Neuronal stem cell (in vitro differentiated cells): ENCODE data around the gene SLC9A6.

Experiments used
- DNase-seq: peaks from one replicate; pipeline ENCODE4 v3.0.0-alpha.2; 2013; ENCODE audit warnings: low spot score
- H2AFZ ChIP-seq: one replicate; pipeline ENCODE4 v1.6.1; 2013; ENCODE audit warnings: mild to moderate bottlenecking, low read length, inconsistent platforms
- H2AK5ac ChIP-seq: 2 replicates; pipeline ENCODE4 v1.6.1; 2013; ENCODE audit warnings: low read depth, mild to moderate bottlenecking, inconsistent platforms, low read length, moderate library complexity, mixed read lengths
- H2BK120ac ChIP-seq: 2 replicates; pipeline ENCODE4 v1.6.1; 2013; ENCODE audit warnings: low read depth, mild to moderate bottlenecking, inconsistent platforms, low read length, moderate library complexity, mixed read lengths
- H2BK12ac ChIP-seq: one replicate; pipeline ENCODE4 v1.6.1; 2013; ENCODE audit warnings: low read length, inconsistent platforms
- H2BK15ac ChIP-seq: 2 replicates; pipeline ENCODE4 v1.6.1; 2013; ENCODE audit warnings: mild to moderate bottlenecking, low read length, inconsistent platforms, mixed read lengths
- H2BK5ac ChIP-seq: one replicate; pipeline ENCODE4 v1.6.1; 2013; ENCODE audit warnings: inconsistent platforms, mild to moderate bottlenecking, low read length, moderate library complexity
- H3K14ac ChIP-seq: one replicate; pipeline ENCODE4 v1.6.1; 2013; ENCODE audit warnings: low read length, inconsistent platforms
- H3K18ac ChIP-seq: 2 replicates; pipeline ENCODE4 v1.6.1; 2013; ENCODE audit warnings: low read length, inconsistent platforms
- H3K23ac ChIP-seq: 2 replicates; pipeline ENCODE4 v1.6.1; 2013; ENCODE audit warnings: low read depth, mild to moderate bottlenecking, mixed read lengths, low read length, inconsistent platforms; ENCODE audit not compliant: poor library complexity
- H3K27ac ChIP-seq: replicated peaks from 3 replicates; pipeline ENCODE4 v1.5.1; 2013; ENCODE audit warnings: low read length, inconsistent platforms
- H3K27me3 ChIP-seq, 3 experiments: 2 replicates each; pipeline ENCODE4 v1.6.1; 2013; ENCODE audit warnings: low read length in 3 of 3, mild to moderate bottlenecking in 2 of 3, inconsistent platforms in 1 of 3, low read depth in 1 of 3, mixed read lengths in 1 of 3, moderate library complexity in 1 of 3; ENCODE audit not compliant: control insufficient read depth in 3 of 3, insufficient read depth in 3 of 3
- H3K36me3 ChIP-seq, 2 donors: replicated peaks in 1 of 2; 2 replicates each; pipeline ENCODE4 v1.6.1; 2013; ENCODE audit warnings: low read length in 2 of 2; ENCODE audit not compliant: control insufficient read depth in 2 of 2, insufficient read depth in 2 of 2
- H3K4ac ChIP-seq: 2 replicates; pipeline ENCODE4 v1.6.1; 2013; ENCODE audit warnings: inconsistent platforms, mild to moderate bottlenecking, low read length, moderate library complexity
- H3K4me1 ChIP-seq, 2 donors: 1 replicate in 1 of 2; 2 replicates in 1 of 2; pipeline ENCODE4 v1.6.1; 2013; ENCODE audit warnings: low read length in 2 of 2, low read depth in 1 of 2; ENCODE audit not compliant: control insufficient read depth in 2 of 2, insufficient read depth in 1 of 2
- H3K4me2 ChIP-seq: one replicate; pipeline ENCODE4 v1.6.1; 2013; ENCODE audit warnings: mild to moderate bottlenecking, low read length, inconsistent platforms; ENCODE audit not compliant: insufficient read depth, poor library complexity, severe bottlenecking
- H3K4me3 ChIP-seq, 2 donors: 2 replicates each; pipeline ENCODE4 v1.5.1; 2013; ENCODE audit warnings: low read length in 2 of 2, mild to moderate bottlenecking in 2 of 2, inconsistent platforms in 1 of 2, moderate library complexity in 1 of 2
- H3K79me1 ChIP-seq: one replicate; pipeline ENCODE4 v1.6.1; 2013; ENCODE audit warnings: low read depth, mild to moderate bottlenecking, inconsistent platforms, low read length, moderate library complexity
- H3K9ac ChIP-seq: one replicate; pipeline ENCODE4 v1.6.1; 2013; ENCODE audit warnings: mild to moderate bottlenecking, low read depth, low read length, inconsistent platforms; ENCODE audit not compliant: poor library complexity
- H3K9me3 ChIP-seq, 2 donors: replicated peaks in 1 of 2; 2 replicates each; pipeline versions ENCODE3 to v1.6.1; 2013; ENCODE audit warnings: low read length in 2 of 2, mild to moderate bottlenecking in 2 of 2, inconsistent platforms in 1 of 2, low read depth in 1 of 2, mixed read lengths in 1 of 2, moderate library complexity in 1 of 2; ENCODE audit not compliant: control insufficient read depth in 2 of 2, insufficient read depth in 1 of 2
- H4K8ac ChIP-seq: one replicate; pipeline ENCODE4 v1.6.1; 2013; ENCODE audit warnings: low read depth, mild to moderate bottlenecking, inconsistent platforms, low read length, moderate library complexity
- H4K91ac ChIP-seq: one replicate; pipeline ENCODE4 v1.6.1; 2013; ENCODE audit warnings: low read length, low read depth, mild to moderate bottlenecking, inconsistent platforms; ENCODE audit not compliant: poor library complexity
- WGBS, 2 donors: extraction: QIAGEN DNeasy Blood & Tissue Kit; methylation state at CpG; one replicate each; pipeline ENCODE4 v1.1.7; 2013; ENCODE audit warnings: missing lambda C conversion rate in 2 of 2, mixed read lengths in 1 of 2; ENCODE audit not compliant: insufficient read length in 2 of 2, insufficient replicate concordance in 1 of 2; ENCODE audit errors: extremely low coverage in 2 of 2; 5-methylcytosine and 5-hydroxymethylcytosine counted together

The SLC9A6 gene

DNA sequence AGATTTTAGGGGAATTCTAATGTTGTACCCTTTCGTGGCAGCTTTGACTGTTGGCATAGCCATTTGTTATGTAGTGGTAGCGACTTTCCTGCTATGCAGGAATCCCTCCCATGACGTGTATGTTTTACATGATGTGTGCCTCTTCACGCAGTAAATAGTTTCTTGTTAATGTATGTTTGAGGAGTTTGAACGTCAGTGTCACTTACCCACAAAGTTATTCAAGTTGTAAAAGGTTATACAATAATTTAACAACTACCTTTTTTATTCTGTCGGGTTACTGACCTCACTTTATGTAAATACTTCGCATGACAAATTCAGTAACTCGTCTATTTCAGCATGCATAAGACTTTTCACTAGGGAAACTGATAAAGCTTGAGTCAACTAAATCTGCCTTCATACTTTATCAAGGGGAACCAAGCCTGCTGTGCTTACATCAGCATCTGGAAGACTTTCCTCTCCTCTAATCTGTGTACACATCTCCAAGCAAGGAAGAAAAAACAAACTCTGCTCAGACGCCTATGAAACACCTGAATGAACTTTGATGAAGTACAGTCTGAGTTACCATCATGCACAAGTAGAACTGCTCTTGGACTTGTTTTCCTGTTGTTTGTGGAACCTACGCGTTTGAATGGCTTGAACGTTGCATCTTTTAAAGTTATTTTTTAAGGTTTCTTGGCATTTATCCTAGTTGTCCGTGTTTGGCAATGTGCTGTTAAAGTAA is 61.2 kb downstream of the SLC9A6 start:
- Histone ChIP-seq H3K23ac (no peak overlapping the region), H3K18ac (no peak overlapping the region), H3K4me3 (no peak overlapping the region), H3K4me2 (no peak overlapping the region), H3K27ac (no peak overlapping the region), H2AFZ (no peak overlapping the region), H2BK15ac (no peak overlapping the region), H2AK5ac (no peak overlapping the region), H4K8ac (no peak overlapping the region), H2BK5ac (no peak overlapping the region), H3K9ac (no peak overlapping the region), H3K14ac (no peak overlapping the region), H2BK120ac (no peak overlapping the region), H3K27me3 (peaks cover 0 to 5% (median 0%) of the 10 kb centered on the region in 3 experiments), H3K9me3 (peaks cover 0 to 4% of the 10 kb centered on the region in 2 donors), H3K4me1 (no peaks in the 10 kb centered on the region), H2BK12ac (no peak overlapping the region), H3K79me1 (no peaks in the 10 kb centered on the region), H4K91ac (no peak overlapping the region), H3K4ac (no peak overlapping the region), H3K36me3 (peaks cover 0 to 2% of the 10 kb centered on the region in 2 donors)
- no peak for DNase-seq
- no CpG with 5 or more reads among the region's 13 CpGs for WGBS, 2 donors

DNA sequence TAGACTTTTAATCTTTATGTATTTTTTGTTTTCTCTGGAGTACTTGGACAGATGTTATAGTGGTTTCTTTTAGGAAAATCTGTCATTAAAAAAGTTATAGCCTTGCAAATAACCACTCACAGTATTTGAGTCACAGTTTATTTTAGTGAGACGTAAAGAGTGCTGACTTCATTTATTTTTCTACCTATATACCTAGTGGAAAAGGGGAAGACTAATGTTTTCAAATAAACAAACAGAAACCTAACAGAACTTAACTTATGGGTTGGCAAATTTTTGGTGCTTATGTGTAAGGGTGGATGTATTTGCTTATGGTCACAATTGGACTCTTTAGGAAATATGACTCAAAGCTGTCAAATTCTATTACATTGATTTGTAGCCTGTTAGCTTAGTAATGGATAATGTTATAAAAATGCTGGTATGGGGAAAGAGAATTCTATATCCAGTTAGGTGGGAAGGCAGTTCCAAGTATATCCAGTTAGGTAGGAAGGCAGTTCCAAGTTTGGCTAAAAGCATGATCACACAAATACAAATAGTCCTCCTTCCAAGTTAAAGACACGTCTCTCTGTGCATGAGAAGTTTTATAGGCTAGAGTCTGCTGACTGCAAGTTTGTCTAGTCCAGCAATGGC is 61.9 kb downstream of the SLC9A6 start:
- DNase-seq, result no peak
- no peak overlapping the region for H3K27ac ChIP-seq
- no peak overlapping the region for H3K4ac ChIP-seq
- no peaks in the 10 kb centered on the region for H3K79me1 ChIP-seq
- peaks cover 0 to 4% of the 10 kb centered on the region in 2 donors for H3K9me3 ChIP-seq
- no peak overlapping the region for H4K91ac ChIP-seq
- H3K4me3 ChIP-seq, result no peak overlapping the region
- no peak overlapping the region for H4K8ac ChIP-seq
- no peak overlapping the region for H2BK120ac ChIP-seq
- no peak overlapping the region for H3K14ac ChIP-seq
- H3K4me1 ChIP-seq, result no peaks in the 10 kb centered on the region
- H2AK5ac ChIP-seq, result no peak overlapping the region
- H2BK12ac ChIP-seq, result no peak overlapping the region
- H2AFZ ChIP-seq, result no peak overlapping the region
- no peak overlapping the region for H3K23ac ChIP-seq
- peaks cover 0 to 5% (median 0%) of the 10 kb centered on the region in 3 experiments for H3K27me3 ChIP-seq
- no peak overlapping the region for H2BK5ac ChIP-seq
- no peak overlapping the region for H3K4me2 ChIP-seq
- WGBS, 2 donors, result no CpG with 5 or more reads among the region's 2 CpGs
- H2BK15ac ChIP-seq, result no peak overlapping the region
- no peak overlapping the region for H3K9ac ChIP-seq
- peaks cover 0 to 2% of the 10 kb centered on the region in 2 donors for H3K36me3 ChIP-seq
- H3K18ac ChIP-seq, result no peak overlapping the region

DNA sequence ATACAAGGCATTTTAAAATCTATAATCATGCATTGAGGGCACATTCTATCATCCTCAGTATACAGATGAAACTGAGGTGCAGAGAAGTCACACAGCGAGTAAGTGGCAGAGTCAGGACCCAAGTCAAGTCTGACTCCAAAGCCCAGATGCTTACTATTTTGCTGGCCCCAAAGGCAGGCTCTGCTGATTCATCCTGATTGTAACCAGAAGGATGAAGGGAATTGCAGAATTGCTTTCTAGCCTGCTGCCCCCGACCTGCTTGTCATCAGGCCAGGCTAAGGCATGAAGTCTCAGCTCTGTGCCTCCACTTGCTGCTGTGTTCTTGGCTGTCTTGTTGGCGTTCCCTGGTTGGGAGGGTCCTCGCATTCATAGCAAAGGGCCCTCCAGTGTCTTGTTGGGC is 62.7 kb downstream of the SLC9A6 start:
- Histone ChIP-seq H3K9ac (no peak overlapping the region), H4K91ac (no peak overlapping the region), H3K4me2 (no peak overlapping the region), H4K8ac (peak overlapping the region; percentile 72), H2AFZ (no peak overlapping the region), H3K23ac (no peak overlapping the region), H2AK5ac (no peak overlapping the region), H2BK5ac (no peak overlapping the region), H3K79me1 (no peaks in the 10 kb centered on the region), H3K4me1 (no peaks in the 10 kb centered on the region), H2BK15ac (no peak overlapping the region), H2BK12ac (no peak overlapping the region), H3K4me3 (no peak overlapping the region), H3K9me3 (peaks cover 0 to 4% of the 10 kb centered on the region in 2 donors), H3K27me3 (peaks cover 0 to 5% (median 0%) of the 10 kb centered on the region in 3 experiments), H3K27ac (no peak overlapping the region), H2BK120ac (no peak overlapping the region), H3K4ac (no peak overlapping the region), H3K36me3 (peaks cover 0 to 2% of the 10 kb centered on the region in 2 donors), H3K18ac (no peak overlapping the region), H3K14ac (no peak overlapping the region)
- no CpG with 5 or more reads among the region's 4 CpGs for WGBS, 2 donors
- DNase-seq, result no peak

DNA sequence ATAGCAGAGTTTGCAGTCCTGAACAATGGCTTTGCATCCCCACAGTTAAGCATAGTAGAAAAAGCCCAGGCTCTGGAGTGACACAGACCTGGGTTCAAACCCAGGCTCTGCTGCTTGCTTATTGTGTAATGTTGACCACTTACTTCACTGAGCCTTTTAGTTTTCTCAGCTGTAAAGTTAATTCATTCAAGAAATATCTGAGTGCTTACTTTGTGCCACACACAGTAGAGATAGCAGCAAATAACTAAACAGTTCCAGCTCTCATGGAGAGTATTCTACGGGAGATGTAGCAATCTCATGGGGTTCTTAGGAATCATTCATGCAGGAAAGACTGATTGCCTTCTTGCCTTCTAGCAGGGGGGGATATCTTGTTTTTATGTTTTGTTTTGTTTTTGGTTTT is 63.2 kb downstream of the SLC9A6 start:
- no peak overlapping the region for H4K91ac ChIP-seq
- H2BK12ac ChIP-seq, result no peak overlapping the region
- H3K9ac ChIP-seq, result no peak overlapping the region
- H2BK120ac ChIP-seq, result no peak overlapping the region
- no CpG with 5 or more reads among the region's 1 CpG for WGBS, 2 donors
- H3K4ac ChIP-seq, result no peak overlapping the region
- no peak overlapping the region for H2AFZ ChIP-seq
- H4K8ac ChIP-seq, result no peak overlapping the region
- H3K4me2 ChIP-seq, result no peak overlapping the region
- H3K36me3 ChIP-seq, result peaks cover 0 to 2% of the 10 kb centered on the region in 2 donors
- H2AK5ac ChIP-seq, result no peak overlapping the region
- H3K79me1 ChIP-seq, result no peaks in the 10 kb centered on the region
- H3K4me1 ChIP-seq, result no peaks in the 10 kb centered on the region
- no peak overlapping the region for H2BK15ac ChIP-seq
- H3K27ac ChIP-seq, result no peak overlapping the region
- H2BK5ac ChIP-seq, result no peak overlapping the region
- H3K4me3 ChIP-seq, result no peak overlapping the region
- H3K27me3 ChIP-seq, result peaks cover 0 to 5% (median 0%) of the 10 kb centered on the region in 3 experiments
- peaks cover 0 to 4% of the 10 kb centered on the region in 2 donors for H3K9me3 ChIP-seq
- no peak overlapping the region for H3K14ac ChIP-seq
- no peak overlapping the region for H3K23ac ChIP-seq
- H3K18ac ChIP-seq, result no peak overlapping the region
- DNase-seq, result no peak
